ENCODE measurements around the gene TMEM169. TPM values are rescaled to one million over a fixed set of nuclear protein-coding genes. Genes with fewer than 3 reads are reported as not detected.

The TMEM169 gene
- total and polyA plus RNA-seq, 2 donors (not counting 1 experiment from before 2014, with no cell fraction given) = 0.28 to 0.84 TPM

- Histone ChIP-seq H3K4me3 (ENCODE audit: control extremely low read depth in 1 of 5, extremely low read depth in 1 of 5, insufficient read depth in 1 of 5, low read depth in 2 of 5, low read length in 4 of 5) (no peak overlapping the region), H3K27ac (ENCODE audit: low read length in 2 of 2) (no peak overlapping the region), H3K9ac (ENCODE audit: low read length) (no peak overlapping the region), H3K36me3 (replicated peaks in 1 of 2; ENCODE audit: control extremely low read depth in 1 of 2, control insufficient read depth in 1 of 2, extremely low read depth in 1 of 2, insufficient read depth in 2 of 2, low read length in 1 of 2) (peaks cover 0 to 8% of the 10 kb centered on the region in 2 experiments), H2AFZ (ENCODE audit: insufficient read depth, low read depth, low read length, poor library complexity, severe bottlenecking) (no peak overlapping the region), H3K27me3 (replicated peaks in 1 of 4; ENCODE audit: control extremely low read depth in 1 of 4, control insufficient read depth in 3 of 4, insufficient read depth in 4 of 4, low read length in 3 of 4) (no peaks in the 10 kb centered on the region), H3K9me3 (ENCODE audit: control extremely low read depth in 1 of 3, control insufficient read depth in 2 of 3, insufficient read depth in 1 of 3, low read length in 2 of 3) (no peaks in the 10 kb centered on the region), H3K4me1 (ENCODE audit: control insufficient read depth in 2 of 2, insufficient read depth in 2 of 2, low read length in 2 of 2) (no peaks in the 10 kb centered on the region), H3K79me2 (ENCODE audit: control insufficient read depth, insufficient read depth, low read length) (peaks cover 5% of the 10 kb centered on the region), H4K20me1 (ENCODE audit: control insufficient read depth, insufficient read depth, low read length, poor library complexity, severe bottlenecking) (no peaks in the 10 kb centered on the region), H3K4me2 (replicated peaks; ENCODE audit: low read depth, low read length, poor library complexity, severe bottlenecking) (no peak overlapping the region)
- peaks cover 4% of the 10 kb centered on the region for H3K27me3 Mint-ChIP-seq
- H3K4me1 Mint-ChIP-seq = no peaks in the 10 kb centered on the region
- intact Hi-C loops (cut with micrococcal nuclease) = no loop called here
- H3K9me3 Mint-ChIP-seq (ENCODE audit: insufficient read depth) = no peaks in the 10 kb centered on the region
- no peak for TF ChIP-seq CTCF (IDR thresholded peaks at IDR 0.05)
- no peak for TF ChIP-seq EZH2 (IDR thresholded peaks at IDR 0.05; ENCODE audit: borderline replicate concordance, insufficient read depth, low read depth, low read length, poor library complexity, severe bottlenecking)
- no peak for DNase-seq
- no peak overlapping the region for H3K4me3 Mint-ChIP-seq
- no peak overlapping the region for H3K27ac Mint-ChIP-seq
- CTCF ChIA-PET = no interaction called here
- POLR2A ChIA-PET = no interaction called here
- WGBS (ENCODE audit: insufficient coverage) = 99% methylated on average over 9 of the region's 9 CpGs
- ATAC-seq (ENCODE audit: low read depth) = no peak
Measured at GRCh38 chr2:216098421-216099334, 17.0 kb downstream of the TMEM169 start.

DNA sequence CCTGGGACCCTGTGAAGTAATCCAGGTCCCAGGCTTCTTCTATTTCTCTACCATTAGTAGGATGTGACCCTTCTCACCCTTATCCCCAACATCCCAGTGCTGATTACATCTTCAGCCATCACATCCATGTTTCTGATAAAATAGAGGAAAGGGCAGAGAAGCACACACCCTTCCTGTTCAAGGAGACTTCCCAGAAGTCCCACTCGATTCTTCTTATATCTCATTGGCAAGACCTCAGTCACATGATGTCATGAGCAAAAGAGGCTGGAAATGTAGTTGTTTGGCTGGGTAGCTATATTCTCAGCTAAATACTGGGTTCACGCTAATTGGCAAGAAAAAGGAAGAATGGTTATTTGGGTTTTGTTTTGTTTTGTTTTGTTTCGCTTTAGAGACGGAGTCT, 19.4 kb downstream of the TMEM169 start:
- ChIA-PET POLR2A (no interaction called here), CTCF (no interaction called here)
- no peak for ATAC-seq (ENCODE audit: low read depth)

More for the DNA sequence above, 19.4 kb downstream of the TMEM169 start:
- DNase-seq = no peak
- H2AFZ ChIP-seq (ENCODE audit: insufficient read depth, low read depth, low read length, poor library complexity, severe bottlenecking) = no peak overlapping the region
- no peaks in the 10 kb centered on the region for H3K4me1 ChIP-seq (ENCODE audit: control insufficient read depth in 2 of 2, insufficient read depth in 2 of 2, low read length in 2 of 2)
- H3K27me3 ChIP-seq (replicated peaks in 1 of 4; ENCODE audit: control extremely low read depth in 1 of 4, control insufficient read depth in 3 of 4, insufficient read depth in 4 of 4, low read length in 3 of 4) = no peaks in the 10 kb centered on the region
- Mint-ChIP-seq H3K9me3 (ENCODE audit: insufficient read depth) (no peaks in the 10 kb centered on the region), H3K4me1 (no peaks in the 10 kb centered on the region), H3K27ac (no peak overlapping the region), H3K27me3 (no peaks in the 10 kb centered on the region), H3K4me3 (no peak overlapping the region)
- H3K79me2 ChIP-seq (ENCODE audit: control insufficient read depth, insufficient read depth, low read length) = peaks cover 5% of the 10 kb centered on the region
- H3K4me3 ChIP-seq (ENCODE audit: control extremely low read depth in 1 of 5, extremely low read depth in 1 of 5, insufficient read depth in 1 of 5, low read depth in 2 of 5, low read length in 4 of 5) = no peak overlapping the region
- peaks cover 0 to 8% of the 10 kb centered on the region in 2 experiments for H3K36me3 ChIP-seq (replicated peaks in 1 of 2; ENCODE audit: control extremely low read depth in 1 of 2, control insufficient read depth in 1 of 2, extremely low read depth in 1 of 2, insufficient read depth in 2 of 2, low read length in 1 of 2)
- no peak overlapping the region for H3K27ac ChIP-seq (ENCODE audit: low read length in 2 of 2)
- H3K9ac ChIP-seq (ENCODE audit: low read length) = no peak overlapping the region
- 100% methylated on average over 3 of the region's 4 CpGs for WGBS (ENCODE audit: insufficient coverage)
- no peaks in the 10 kb centered on the region for H3K9me3 ChIP-seq (ENCODE audit: control extremely low read depth in 1 of 3, control insufficient read depth in 2 of 3, insufficient read depth in 1 of 3, low read length in 2 of 3)
- intact Hi-C loops (cut with micrococcal nuclease) = no loop called here
- TF ChIP-seq EZH2 (IDR thresholded peaks at IDR 0.05; ENCODE audit: borderline replicate concordance, insufficient read depth, low read depth, low read length, poor library complexity, severe bottlenecking) (no peak), CTCF (IDR thresholded peaks at IDR 0.05) (no peak)
- no peaks in the 10 kb centered on the region for H4K20me1 ChIP-seq (ENCODE audit: control insufficient read depth, insufficient read depth, low read length, poor library complexity, severe bottlenecking)
- H3K4me2 ChIP-seq (replicated peaks; ENCODE audit: low read depth, low read length, poor library complexity, severe bottlenecking) = no peak overlapping the region
